Panc1 (cell line): Measurements from ENCODE around the gene SSBP4. TPM values are rescaled to one million over a fixed set of nuclear protein-coding genes. Genes with fewer than 3 reads are reported as not detected.

Experiments
- ATAC-seq: fragments of 200-7000 bp; cut with Tn5 transposase; 2 replicates; pipeline ENCODE4 v1.9.1; 2020; ENCODE audit warnings: mild to moderate bottlenecking, moderate library complexity
- BruUV-seq: library from RNA; stranded (reverse); fragments of 400-500 nt; replicated peaks from 2 replicates; lab custom pipeline; 2021; lab: Mats Ljungman, UMichigan
- CTCF ChIA-PET: fragments of 300-600 bp; sonication (Branson Sonifier 250); formaldehyde crosslinking; loops from one replicate; lab custom pipeline; 2022; ENCODE audit warnings: antibody characterized with exemption; lab: Charles Lee
- POLR2A ChIA-PET: fragments of 300-600 bp; sonication (Branson Sonifier 250); formaldehyde crosslinking; loops from one replicate; lab custom pipeline; 2022; ENCODE audit warnings: antibody characterized with exemption; lab: Charles Lee
- DNase-seq: peaks from one replicate; pipeline ENCODE4 v3.0.0-alpha.2; 2010; ENCODE audit warnings: low read depth, low spot score
- H3K27ac ChIP-seq: 2 replicates; pipeline ENCODE4 v1.5.1; 2011; ENCODE audit warnings: mild to moderate bottlenecking, low read length, inconsistent platforms
- H3K27me3 ChIP-seq: fragments of 200-500 bp; sonication (Bioruptor generic); 2 replicates; pipeline ENCODE4 v1.6.0; 2014; ENCODE audit warnings: low read length, inconsistent platforms; ENCODE audit not compliant: control insufficient read depth, insufficient read depth
- H3K36me3 ChIP-seq: fragments of 200-500 bp; sonication (Bioruptor generic); 2 replicates; pipeline ENCODE4 v1.5.1; 2014; ENCODE audit warnings: inconsistent platforms, mild to moderate bottlenecking, low read length, moderate library complexity; ENCODE audit not compliant: control insufficient read depth, insufficient read depth
- H3K4me1 ChIP-seq: 2 replicates; pipeline ENCODE4 v1.5.1; 2011; ENCODE audit warnings: inconsistent platforms, mild to moderate bottlenecking, low read length, moderate library complexity; ENCODE audit not compliant: control insufficient read depth, insufficient read depth
- H3K4me3 ChIP-seq, 2 experiments: 2 replicates each; pipeline ENCODE4 v1.5.1; 2011 to 2012; ENCODE audit warnings: low read depth in 2 of 2, low read length in 2 of 2, mild to moderate bottlenecking in 2 of 2, inconsistent platforms in 1 of 2, moderate library complexity in 1 of 2
- H3K9me3 ChIP-seq: fragments of 200-500 bp; sonication (Bioruptor generic); 2 replicates; pipeline ENCODE4 v1.5.1; 2014; ENCODE audit warnings: low read depth, mild to moderate bottlenecking, inconsistent platforms, low read length, moderate library complexity; ENCODE audit not compliant: control insufficient read depth, insufficient read depth
- POLR2AphosphoS5 ChIP-seq: IDR thresholded peaks from 2 replicates; pipeline ENCODE4 v1.6.1; 2012; ENCODE audit warnings: mild to moderate bottlenecking, low read depth, low read length, moderate library complexity
- SIN3A ChIP-seq: IDR thresholded peaks from 2 replicates; pipeline ENCODE4 v1.6.1; 2012; ENCODE audit warnings: low read depth, mild to moderate bottlenecking, low read length, moderate library complexity, borderline replicate concordance; ENCODE audit not compliant: insufficient read depth
- TCF7L2 ChIP-seq: IDR thresholded peaks from 2 replicates; pipeline ENCODE4 v1.6.1; 2011; ENCODE audit warnings: mild to moderate bottlenecking, low read depth, low read length, inconsistent platforms
- in situ Hi-C: cut with HindIII; loops from 2 replicates; pipeline ENCODE4 v1.10.0; 2016; ENCODE audit warnings: low sequenced_read_pairs, low pct_unique_long_range_greater_than_20kb
- intact Hi-C: fragments of 100-400 bp; cut with micrococcal nuclease; formaldehyde crosslinking; loops from one replicate; pipeline ENCODE4 v1.10.0; 2022; ENCODE audit not compliant: unreplicated experiment
- total RNA-seq: library from RNA; stranded (reverse); gene quantifications from one replicate; pipeline ENCODE4 v1.2.1, GENCODE V29; 2021; ENCODE audit not compliant: unreplicated experiment
- TF ChIP-seq, protein P1 (sequence below): fragments of 450-650 bp; IDR thresholded peaks from 2 replicates; pipeline ENCODE4 v1.5.1; 2017; ENCODE audit warnings: mild to moderate bottlenecking
- TF ChIP-seq, protein P2 (sequence below), 2 experiments: IDR thresholded peaks; 2 replicates each; pipeline ENCODE4 v1.6.1; 2011 to 2012; ENCODE audit warnings: low read depth in 2 of 2, control low read depth in 1 of 2, low read length in 1 of 2, mild to moderate bottlenecking in 1 of 2, moderate library complexity in 1 of 2; ENCODE audit not compliant: insufficient read depth in 1 of 2

The SSBP4 gene
- total RNA-seq, 1 experiment from 2014 or later = 128 TPM

DNA sequence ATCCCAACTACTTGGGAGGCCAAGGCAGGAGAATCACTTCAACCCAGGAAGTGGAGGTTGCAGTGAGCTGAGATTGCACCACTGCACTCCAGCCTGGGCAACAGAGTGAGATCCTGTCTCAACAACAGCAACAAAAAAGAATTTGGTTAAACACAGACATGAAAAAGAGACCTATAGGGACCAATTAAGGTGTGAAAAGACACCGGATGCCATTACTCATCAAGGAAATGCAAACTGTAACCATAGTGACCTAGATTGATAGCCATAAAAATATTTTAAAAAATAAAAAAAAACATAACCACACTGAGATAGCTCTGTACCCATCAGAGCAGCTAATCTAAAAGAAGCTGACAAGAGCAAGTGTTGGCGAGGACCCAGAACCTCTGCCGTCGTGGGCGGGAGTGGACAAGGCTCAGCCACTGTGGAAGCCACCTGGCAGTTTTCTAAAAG is 55.8 kb downstream of the SSBP4 start:
- ChIA-PET CTCF (no interaction called here), POLR2A (no interaction called here)
- ATAC-seq = no peak
- no TSS peak for BruUV-seq
- Histone ChIP-seq H3K4me1 (peaks cover 18% of the 10 kb centered on the region), H3K27me3 (no peaks in the 10 kb centered on the region), H3K27ac (no peak overlapping the region), H3K4me3 (no peak overlapping the region), H3K9me3 (no peaks in the 10 kb centered on the region), H3K36me3 (no peaks in the 10 kb centered on the region)
- TF ChIP-seq, protein P1, sequence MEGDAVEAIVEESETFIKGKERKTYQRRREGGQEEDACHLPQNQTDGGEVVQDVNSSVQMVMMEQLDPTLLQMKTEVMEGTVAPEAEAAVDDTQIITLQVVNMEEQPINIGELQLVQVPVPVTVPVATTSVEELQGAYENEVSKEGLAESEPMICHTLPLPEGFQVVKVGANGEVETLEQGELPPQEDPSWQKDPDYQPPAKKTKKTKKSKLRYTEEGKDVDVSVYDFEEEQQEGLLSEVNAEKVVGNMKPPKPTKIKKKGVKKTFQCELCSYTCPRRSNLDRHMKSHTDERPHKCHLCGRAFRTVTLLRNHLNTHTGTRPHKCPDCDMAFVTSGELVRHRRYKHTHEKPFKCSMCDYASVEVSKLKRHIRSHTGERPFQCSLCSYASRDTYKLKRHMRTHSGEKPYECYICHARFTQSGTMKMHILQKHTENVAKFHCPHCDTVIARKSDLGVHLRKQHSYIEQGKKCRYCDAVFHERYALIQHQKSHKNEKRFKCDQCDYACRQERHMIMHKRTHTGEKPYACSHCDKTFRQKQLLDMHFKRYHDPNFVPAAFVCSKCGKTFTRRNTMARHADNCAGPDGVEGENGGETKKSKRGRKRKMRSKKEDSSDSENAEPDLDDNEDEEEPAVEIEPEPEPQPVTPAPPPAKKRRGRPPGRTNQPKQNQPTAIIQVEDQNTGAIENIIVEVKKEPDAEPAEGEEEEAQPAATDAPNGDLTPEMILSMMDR = no peak
- no peak for TF ChIP-seq SIN3A
- no peak for TF ChIP-seq POLR2AphosphoS5
- no peak for TF ChIP-seq TCF7L2
- TF ChIP-seq, protein P2, sequence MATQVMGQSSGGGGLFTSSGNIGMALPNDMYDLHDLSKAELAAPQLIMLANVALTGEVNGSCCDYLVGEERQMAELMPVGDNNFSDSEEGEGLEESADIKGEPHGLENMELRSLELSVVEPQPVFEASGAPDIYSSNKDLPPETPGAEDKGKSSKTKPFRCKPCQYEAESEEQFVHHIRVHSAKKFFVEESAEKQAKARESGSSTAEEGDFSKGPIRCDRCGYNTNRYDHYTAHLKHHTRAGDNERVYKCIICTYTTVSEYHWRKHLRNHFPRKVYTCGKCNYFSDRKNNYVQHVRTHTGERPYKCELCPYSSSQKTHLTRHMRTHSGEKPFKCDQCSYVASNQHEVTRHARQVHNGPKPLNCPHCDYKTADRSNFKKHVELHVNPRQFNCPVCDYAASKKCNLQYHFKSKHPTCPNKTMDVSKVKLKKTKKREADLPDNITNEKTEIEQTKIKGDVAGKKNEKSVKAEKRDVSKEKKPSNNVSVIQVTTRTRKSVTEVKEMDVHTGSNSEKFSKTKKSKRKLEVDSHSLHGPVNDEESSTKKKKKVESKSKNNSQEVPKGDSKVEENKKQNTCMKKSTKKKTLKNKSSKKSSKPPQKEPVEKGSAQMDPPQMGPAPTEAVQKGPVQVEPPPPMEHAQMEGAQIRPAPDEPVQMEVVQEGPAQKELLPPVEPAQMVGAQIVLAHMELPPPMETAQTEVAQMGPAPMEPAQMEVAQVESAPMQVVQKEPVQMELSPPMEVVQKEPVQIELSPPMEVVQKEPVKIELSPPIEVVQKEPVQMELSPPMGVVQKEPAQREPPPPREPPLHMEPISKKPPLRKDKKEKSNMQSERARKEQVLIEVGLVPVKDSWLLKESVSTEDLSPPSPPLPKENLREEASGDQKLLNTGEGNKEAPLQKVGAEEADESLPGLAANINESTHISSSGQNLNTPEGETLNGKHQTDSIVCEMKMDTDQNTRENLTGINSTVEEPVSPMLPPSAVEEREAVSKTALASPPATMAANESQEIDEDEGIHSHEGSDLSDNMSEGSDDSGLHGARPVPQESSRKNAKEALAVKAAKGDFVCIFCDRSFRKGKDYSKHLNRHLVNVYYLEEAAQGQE (IDR thresholded peaks at IDR 0.05; ENCODE audit: insufficient read depth in 1 of 2, low read depth in 2 of 2, low read length in 1 of 2) = no peak
- DNase-seq = no peak
- intact Hi-C loops (no loop called here), in situ Hi-C loops (no loop called here)

DNA sequence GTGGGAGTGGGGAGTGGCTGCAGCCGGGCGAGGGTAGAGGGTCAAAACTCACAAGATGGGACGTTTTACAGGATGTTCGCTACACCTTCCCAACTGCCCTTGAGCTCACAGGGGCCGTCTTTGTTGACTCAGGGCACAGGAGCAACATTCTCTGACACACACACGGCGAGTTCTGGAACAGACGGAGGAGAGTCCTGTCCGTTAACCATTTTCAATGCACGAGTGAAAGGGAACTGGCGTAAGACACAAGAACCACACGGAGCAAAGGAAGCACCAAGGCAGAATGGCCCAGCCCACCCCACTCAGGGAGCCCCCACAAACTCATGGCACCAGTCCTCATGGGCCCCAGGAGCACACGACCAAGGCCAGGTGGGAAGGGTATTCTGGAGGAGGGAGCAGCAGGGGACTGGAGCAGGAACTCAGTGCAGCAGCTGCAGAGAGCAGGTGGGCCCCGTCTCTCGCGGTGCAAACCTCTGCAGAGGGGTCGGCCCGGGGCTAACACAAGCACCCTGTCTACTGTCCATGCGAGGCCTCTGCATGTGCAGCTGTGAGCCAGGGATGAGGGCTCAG is 56.6 kb downstream of the SSBP4 start:
- no peak for ATAC-seq
- in situ Hi-C loops = no loop called here
- Histone ChIP-seq H3K36me3 (no peaks in the 10 kb centered on the region), H3K9me3 (no peaks in the 10 kb centered on the region), H3K27me3 (no peaks in the 10 kb centered on the region), H3K4me3 (no peak overlapping the region), H3K4me1 (peaks cover 21% of the 10 kb centered on the region), H3K27ac (no peak overlapping the region)
- DNase-seq = no peak
- CTCF ChIA-PET = no interaction called here
- intact Hi-C loops = no loop called here
- BruUV-seq = no TSS peak
- POLR2A ChIA-PET = no interaction called here
- no peak for TF ChIP-seq POLR2AphosphoS5
- TF ChIP-seq, protein P2 (IDR thresholded peaks at IDR 0.05; ENCODE audit: insufficient read depth in 1 of 2, low read depth in 2 of 2, low read length in 1 of 2) = no peak
- TF ChIP-seq, protein P1 = no peak
- TF ChIP-seq TCF7L2 = no peak
- TF ChIP-seq SIN3A = no peak
